Measurements from ENCODE around the gene TK1.

DNA sequence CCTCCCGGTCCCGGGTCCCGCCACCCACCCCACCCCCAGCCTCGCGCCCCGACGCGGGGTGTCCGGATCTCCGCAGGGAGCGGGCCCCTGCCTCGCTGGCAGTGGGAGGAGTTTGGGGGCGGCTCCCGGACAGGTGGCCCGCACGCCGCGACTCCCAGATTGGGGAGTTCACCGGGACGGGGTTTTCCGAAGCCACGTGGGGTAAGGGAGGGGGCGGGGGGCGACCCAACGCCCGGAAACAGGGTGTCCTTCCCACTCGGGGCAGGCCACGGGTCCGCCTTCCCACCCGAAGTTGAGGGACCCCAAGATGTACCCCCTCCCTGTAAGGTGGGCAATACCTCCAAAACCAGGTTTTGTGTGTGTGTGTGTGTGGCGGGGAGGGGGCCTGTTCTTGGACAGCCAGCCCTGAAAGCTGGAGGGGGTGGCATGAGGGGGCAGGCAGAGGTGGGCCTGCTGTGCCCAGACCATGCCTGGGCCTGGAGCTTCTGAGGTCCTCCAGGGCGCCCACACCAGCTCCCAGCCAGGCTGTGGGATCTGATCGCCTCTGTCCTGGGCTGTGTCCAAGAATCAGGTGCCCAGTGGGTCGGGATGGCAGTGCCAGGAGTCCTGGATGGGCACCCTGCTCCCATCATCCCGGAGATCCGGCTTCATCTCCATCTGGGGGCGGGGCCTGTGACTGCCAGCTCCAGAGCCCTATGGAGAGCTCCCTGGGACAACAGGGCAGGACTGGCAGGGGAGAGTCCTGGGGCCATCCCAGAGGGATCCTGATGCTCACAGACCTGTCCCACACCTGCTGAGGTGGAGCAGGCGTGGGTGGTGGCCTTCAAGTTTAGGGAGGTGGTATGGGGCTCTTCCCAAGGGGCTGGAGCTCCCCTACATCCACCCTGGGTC is 17.7 kb downstream of the TK1 start:
- TF ChIP-seq FOXM1 (IDR thresholded peaks at IDR 0.05; ENCODE audit: borderline replicate concordance) (no peak), L3MBTL2 (conservative IDR thresholded peaks at IDR 0.05) (no peak), SUZ12 (IDR thresholded peaks at IDR 0.05) (no peak), SP1 (IDR thresholded peaks at IDR 0.05) (no peak), FOXK2 (IDR thresholded peaks at IDR 0.05) (no peak), ZNF384 (IDR thresholded peaks at IDR 0.05) (no peak), NFRKB (IDR thresholded peaks at IDR 0.05) (no peak), BHLHE40 (IDR thresholded peaks at IDR 0.05; ENCODE audit: borderline replicate concordance) (no peak), TARDBP (IDR thresholded peaks at IDR 0.05) (no peak), HDGF (IDR thresholded peaks at IDR 0.05; ENCODE audit: borderline replicate concordance) (no peak), ARNT (IDR thresholded peaks at IDR 0.05) (no peak), ELF4 (IDR thresholded peaks at IDR 0.05) (no peak), FOXA1 (IDR thresholded peaks at IDR 0.05) (no peak)
- TF ChIP-seq, protein P1, sequence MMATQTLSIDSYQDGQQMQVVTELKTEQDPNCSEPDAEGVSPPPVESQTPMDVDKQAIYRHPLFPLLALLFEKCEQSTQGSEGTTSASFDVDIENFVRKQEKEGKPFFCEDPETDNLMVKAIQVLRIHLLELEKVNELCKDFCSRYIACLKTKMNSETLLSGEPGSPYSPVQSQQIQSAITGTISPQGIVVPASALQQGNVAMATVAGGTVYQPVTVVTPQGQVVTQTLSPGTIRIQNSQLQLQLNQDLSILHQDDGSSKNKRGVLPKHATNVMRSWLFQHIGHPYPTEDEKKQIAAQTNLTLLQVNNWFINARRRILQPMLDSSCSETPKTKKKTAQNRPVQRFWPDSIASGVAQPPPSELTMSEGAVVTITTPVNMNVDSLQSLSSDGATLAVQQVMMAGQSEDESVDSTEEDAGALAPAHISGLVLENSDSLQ (IDR thresholded peaks at IDR 0.05) = peak; percentile 91
